Gastrocnemius medialis (tissue), 4 donors: ENCODE measurements around the gene SPAAR. TPM values are rescaled to one million over a fixed set of nuclear protein-coding genes. Genes with fewer than 3 reads are reported as not detected.
"Not testable (repeated sequence)": the region's sequence is repeated elsewhere in the genome, so short reads cannot be mapped to it uniquely, and the experiment has no call there.

Source experiments
- ATAC-seq, 2 donors: fragments of 150-250 bp; one replicate each; pipeline ENCODE4 v1.9.1; 2016
- DNase-seq, 2 donors: peaks; one replicate each; pipeline ENCODE4 v3.0.0-alpha.2; 2019
- H3K27ac ChIP-seq, 4 donors: fragments of 200-600 bp; sonication (generic); 1 replicate in 1 of 4; 2 replicates in 3 of 4; pipeline ENCODE4 v1.5.1; 2016 to 2018; ENCODE audit warnings: mild to moderate bottlenecking in 2 of 4, moderate library complexity in 1 of 4
- H3K27me3 ChIP-seq, 3 donors: fragments of 200-600 bp; sonication (generic) in 2 of 3; 1 replicate in 1 of 3; 2 replicates in 2 of 3; pipeline versions ENCODE4 v1.5.1 to v1.6.0; 2016 to 2019; ENCODE audit warnings: mild to moderate bottlenecking in 1 of 3, moderate library complexity in 1 of 3
- H3K36me3 ChIP-seq, 2 donors: fragments of 200-600 bp; sonication (generic) in 1 of 2; one replicate each; pipeline ENCODE4 v1.5.1; 2017 to 2018
- H3K4me1 ChIP-seq, 2 donors: fragments of 200-600 bp; sonication (generic) in 1 of 2; one replicate each; pipeline ENCODE4 v1.5.1; 2016 to 2017; ENCODE audit warnings: mild to moderate bottlenecking in 2 of 2
- H3K4me3 ChIP-seq, 4 donors: fragments of 200-600 bp; sonication (generic) in 3 of 4; 1 replicate in 1 of 4; 2 replicates in 3 of 4; pipeline ENCODE4 v1.5.1; 2016 to 2019; ENCODE audit warnings: mild to moderate bottlenecking in 2 of 4
- H3K9me3 ChIP-seq, 3 donors: fragments of 200-600 bp; sonication (generic) in 2 of 3; 1 replicate in 1 of 3; 2 replicates in 2 of 3; pipeline ENCODE4 v1.5.1; 2016 to 2019
- POLR2A ChIP-seq, 2 donors: fragments of 450-650 bp; IDR thresholded peaks; one replicate each; pipeline ENCODE4 v1.6.1; 2017; ENCODE audit warnings: antibody characterized with exemption in 2 of 2, mild to moderate bottlenecking in 2 of 2, moderate library complexity in 2 of 2
- in situ Hi-C, 4 donors: fragments of 200-750 bp; cut with MboI; loops; one replicate each; pipeline versions ENCODE4 v1.15.0 to v1.8.0; 2017; ENCODE audit warnings: low sequenced_read_pairs in 4 of 4
- intact Hi-C: fragments of 100-400 bp; cut with DNase I; formaldehyde crosslinking; loops from one replicate; pipeline ENCODE4 v1.15.1; 2023; ENCODE audit warnings: low total_unique reads
- total RNA-seq, 4 donors: library from RNA; depleted of rRNA; stranded (reverse); fragments of >200 nt; gene quantifications; one replicate each; pipeline versions ENCODE4 v1.1.0 to v1.2.3, GENCODE V29; 2016
- TF ChIP-seq, protein P1 (sequence below), 5 experiments: fragments of 450-650 bp in 3 of 5; fragments of 200-600 bp in 2 of 5; sonication (generic) in 2 of 5; IDR thresholded peaks in 4 of 5; conservative IDR thresholded peaks in 1 of 5; 1 replicate in 4 of 5; 2 replicates in 1 of 5; pipeline ENCODE4 v1.5.1; 2016 to 2019; ENCODE audit warnings: antibody characterized with exemption in 5 of 5, mild to moderate bottlenecking in 3 of 5, moderate library complexity in 3 of 5

Gene SPAAR
- total RNA-seq, 4 donors from 2014 or later = 1.3 to 4.4 (median 2.5) TPM

DNA sequence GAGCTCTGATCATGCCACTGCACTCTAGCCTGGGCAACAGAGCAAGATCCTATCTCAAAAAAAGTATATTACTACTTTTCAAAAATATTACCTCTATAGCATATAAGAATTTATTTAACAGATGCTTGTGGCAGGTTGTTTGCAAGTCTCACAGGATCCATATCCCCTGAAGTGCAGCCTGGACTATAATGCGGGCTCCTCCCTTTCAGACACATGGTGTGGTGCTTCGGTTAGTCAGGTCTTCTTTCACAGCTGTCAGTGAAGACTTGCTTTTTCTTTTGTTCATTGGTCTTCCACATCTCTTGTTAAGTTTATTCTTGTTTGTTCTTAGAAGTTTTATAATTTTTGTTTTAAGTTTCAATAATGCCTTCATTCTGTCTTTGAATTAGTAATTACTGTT is 12.7 kb upstream of the SPAAR start:
- no peaks in the 10 kb centered on the region for H3K9me3 ChIP-seq
- H3K27me3 ChIP-seq = peaks cover 0 to 3% (median 0%) of the 10 kb centered on the region in 3 donors
- H3K27ac ChIP-seq = no peak overlapping the region
- no peak for ATAC-seq
- intact Hi-C loops = no loop called here
- H3K4me1 ChIP-seq = no peaks in the 10 kb centered on the region
- DNase-seq = no peak
- in situ Hi-C loops = no loop called here
- TF ChIP-seq, protein P1, sequence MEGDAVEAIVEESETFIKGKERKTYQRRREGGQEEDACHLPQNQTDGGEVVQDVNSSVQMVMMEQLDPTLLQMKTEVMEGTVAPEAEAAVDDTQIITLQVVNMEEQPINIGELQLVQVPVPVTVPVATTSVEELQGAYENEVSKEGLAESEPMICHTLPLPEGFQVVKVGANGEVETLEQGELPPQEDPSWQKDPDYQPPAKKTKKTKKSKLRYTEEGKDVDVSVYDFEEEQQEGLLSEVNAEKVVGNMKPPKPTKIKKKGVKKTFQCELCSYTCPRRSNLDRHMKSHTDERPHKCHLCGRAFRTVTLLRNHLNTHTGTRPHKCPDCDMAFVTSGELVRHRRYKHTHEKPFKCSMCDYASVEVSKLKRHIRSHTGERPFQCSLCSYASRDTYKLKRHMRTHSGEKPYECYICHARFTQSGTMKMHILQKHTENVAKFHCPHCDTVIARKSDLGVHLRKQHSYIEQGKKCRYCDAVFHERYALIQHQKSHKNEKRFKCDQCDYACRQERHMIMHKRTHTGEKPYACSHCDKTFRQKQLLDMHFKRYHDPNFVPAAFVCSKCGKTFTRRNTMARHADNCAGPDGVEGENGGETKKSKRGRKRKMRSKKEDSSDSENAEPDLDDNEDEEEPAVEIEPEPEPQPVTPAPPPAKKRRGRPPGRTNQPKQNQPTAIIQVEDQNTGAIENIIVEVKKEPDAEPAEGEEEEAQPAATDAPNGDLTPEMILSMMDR (IDR thresholded peaks at IDR 0.05 in 4 of 5, conservative IDR thresholded peaks at IDR 0.05 in 1 of 5) = no peak
- TF ChIP-seq POLR2A (IDR thresholded peaks at IDR 0.05) = no peak
- no peaks in the 10 kb centered on the region for H3K36me3 ChIP-seq
- no peak overlapping the region for H3K4me3 ChIP-seq

DNA sequence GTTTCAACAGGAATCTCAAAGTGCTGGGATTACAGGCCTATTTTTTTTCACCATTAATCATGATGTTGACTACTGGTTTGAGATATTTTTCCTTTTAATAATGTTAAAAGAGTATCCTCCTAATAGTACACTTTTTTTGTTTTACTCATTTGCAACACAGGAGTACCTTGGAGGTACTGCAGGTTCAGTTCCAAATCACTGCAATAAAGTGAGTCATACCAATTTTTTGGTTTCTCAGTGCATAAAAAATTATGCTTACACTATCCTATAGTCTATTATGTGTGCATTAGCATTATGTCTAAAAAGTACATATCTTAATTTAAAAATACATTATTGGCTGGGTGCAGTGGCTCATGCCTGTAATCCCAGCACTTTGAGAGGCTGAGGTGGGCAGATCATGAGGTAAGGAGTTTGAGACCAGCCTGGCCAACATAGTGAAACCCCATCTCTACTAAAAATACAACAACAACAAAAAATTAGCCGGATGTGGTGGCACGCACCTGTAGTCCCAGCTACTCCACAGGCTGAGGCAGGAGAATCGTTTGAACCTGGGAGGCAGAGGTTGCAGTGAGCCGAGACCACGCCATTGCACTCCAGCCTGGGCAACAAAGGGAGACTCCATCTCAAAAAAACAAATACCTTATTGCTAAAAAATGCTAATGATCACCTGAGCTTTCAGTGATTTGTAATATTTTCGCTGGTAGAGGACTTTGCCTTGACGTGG is 11.8 kb upstream of the SPAAR start:
- in situ Hi-C loops, DNase-seq, ATAC-seq, H3K4me1 ChIP-seq, H3K4me3 ChIP-seq, intact Hi-C loops, H3K9me3 ChIP-seq, H3K36me3 ChIP-seq, H3K27me3 ChIP-seq, H3K27ac ChIP-seq: not testable (repeated sequence)

DNA sequence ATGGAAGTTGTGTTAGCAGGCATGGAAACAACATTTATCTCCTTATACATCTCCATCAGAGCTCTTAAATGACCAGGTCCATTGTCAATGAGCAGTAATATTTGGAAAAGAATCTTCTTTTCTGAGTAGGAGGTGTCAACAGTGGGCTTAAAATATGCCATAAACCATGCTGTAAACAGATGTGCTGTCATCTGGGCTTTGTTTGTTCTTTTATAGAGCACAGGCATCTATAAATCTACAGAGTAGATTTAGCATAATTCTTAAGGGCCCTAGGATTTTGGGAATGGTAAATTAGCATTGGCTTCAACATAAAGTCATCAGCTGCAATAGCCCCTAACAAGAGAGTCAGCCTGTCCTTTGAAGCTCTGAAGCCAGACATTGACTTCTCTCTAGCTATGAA is 11.0 kb upstream of the SPAAR start:
- TF ChIP-seq, protein P1 (IDR thresholded peaks at IDR 0.05 in 4 of 5, conservative IDR thresholded peaks at IDR 0.05 in 1 of 5) = no peak
- no peak for TF ChIP-seq POLR2A (IDR thresholded peaks at IDR 0.05)
- in situ Hi-C loops (no loop called here), intact Hi-C loops (no loop called here)
- Histone ChIP-seq H3K36me3 (no peaks in the 10 kb centered on the region), H3K4me1 (peaks cover 4 to 5% of the 10 kb centered on the region in 2 donors), H3K9me3 (no peaks in the 10 kb centered on the region), H3K4me3 (no peak overlapping the region), H3K27ac (no peak overlapping the region), H3K27me3 (no peaks in the 10 kb centered on the region)
- ATAC-seq (no peak), DNase-seq (no peak)

DNA sequence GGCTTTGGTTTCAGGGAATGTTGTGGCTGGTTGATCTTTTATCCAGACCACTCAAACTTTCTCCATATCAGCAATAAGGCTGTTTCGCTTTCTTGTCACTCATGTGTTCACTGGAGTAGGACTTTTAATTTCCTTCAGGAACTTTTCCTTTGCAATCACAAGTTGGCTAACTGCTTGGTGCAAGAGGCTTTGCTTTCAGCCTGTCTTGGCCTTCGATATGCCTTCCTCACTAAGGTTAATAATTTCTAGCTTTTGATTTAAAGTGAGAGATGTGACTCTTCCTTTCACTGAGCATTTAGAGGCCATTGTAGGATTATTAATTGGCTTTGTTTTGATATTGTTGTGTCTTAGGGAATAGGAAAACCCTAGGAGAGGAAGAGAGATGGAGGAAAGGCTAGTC is 10.3 kb upstream of the SPAAR start:
- in situ Hi-C loops = no loop called here
- H3K27me3 ChIP-seq = no peaks in the 10 kb centered on the region
- TF ChIP-seq, protein P1 (IDR thresholded peaks at IDR 0.05 in 4 of 5, conservative IDR thresholded peaks at IDR 0.05 in 1 of 5) = no peak
- TF ChIP-seq POLR2A (IDR thresholded peaks at IDR 0.05) = no peak
- intact Hi-C loops = no loop called here
- no peak overlapping the region for H3K4me3 ChIP-seq
- H3K36me3 ChIP-seq = no peaks in the 10 kb centered on the region
- H3K9me3 ChIP-seq = no peaks in the 10 kb centered on the region
- no peak overlapping the region for H3K27ac ChIP-seq
- DNase-seq (no peak), ATAC-seq (no peak)
- peaks cover 10% of the 10 kb centered on the region in 2 donors for H3K4me1 ChIP-seq

DNA sequence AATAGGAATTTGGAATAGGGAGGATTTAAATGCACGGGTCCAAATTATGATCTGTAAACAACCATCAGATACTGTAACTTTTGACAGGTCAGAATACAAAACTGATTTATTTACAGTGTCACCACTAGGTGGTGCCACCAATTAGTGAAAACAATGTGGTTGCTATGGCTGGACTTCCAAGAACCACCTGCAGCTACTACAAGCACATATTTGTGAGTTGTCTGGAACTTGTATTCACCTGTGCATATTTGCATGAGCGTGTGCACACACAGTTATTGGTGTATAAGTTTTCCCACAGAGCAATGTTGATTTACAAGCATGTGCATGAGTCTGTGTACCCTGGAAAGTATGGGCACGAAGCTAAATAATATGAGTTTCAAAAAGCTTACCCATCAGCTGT is 6.2 kb upstream of the SPAAR start:
- no peak for TF ChIP-seq POLR2A (IDR thresholded peaks at IDR 0.05)
- TF ChIP-seq, protein P1 (IDR thresholded peaks at IDR 0.05 in 4 of 5, conservative IDR thresholded peaks at IDR 0.05 in 1 of 5) = peak; percentile 57 to 76 (median 67)
- Histone ChIP-seq H3K4me3 (no peak overlapping the region), H3K4me1 (peaks cover 28 to 41% of the 10 kb centered on the region in 2 donors), H3K9me3 (no peaks in the 10 kb centered on the region), H3K36me3 (no peaks in the 10 kb centered on the region), H3K27ac (no peak overlapping the region), H3K27me3 (no peaks in the 10 kb centered on the region)
- intact Hi-C loops (loop anchor here (1.0 to 5.0 kb wide), 2 partner anchors 42 to 119 kb away; no protein-coding TSS in a partner anchor), in situ Hi-C loops (loop anchor here (5.0 to 10.0 kb wide), 3 partner anchors 44 to 122 kb away; partner anchors contain the start of gene OR2S2 (in 1 of the 4))
- DNase-seq (no peak), ATAC-seq (no peak)
